GM21619 (cell line): ENCODE data around the gene RFTN1.

ENCODE experiments used
- ATAC-seq: cut with Tn5 transposase; IDR thresholded peaks from one replicate; pipeline ENCODE4 v1.9.1; 2021; ENCODE audit not compliant: unreplicated experiment

The RFTN1 gene

GRCh38 chr3:16335333-16335732, 178.2 kb downstream of the RFTN1 start:
- ATAC-seq = no peak

DNA sequence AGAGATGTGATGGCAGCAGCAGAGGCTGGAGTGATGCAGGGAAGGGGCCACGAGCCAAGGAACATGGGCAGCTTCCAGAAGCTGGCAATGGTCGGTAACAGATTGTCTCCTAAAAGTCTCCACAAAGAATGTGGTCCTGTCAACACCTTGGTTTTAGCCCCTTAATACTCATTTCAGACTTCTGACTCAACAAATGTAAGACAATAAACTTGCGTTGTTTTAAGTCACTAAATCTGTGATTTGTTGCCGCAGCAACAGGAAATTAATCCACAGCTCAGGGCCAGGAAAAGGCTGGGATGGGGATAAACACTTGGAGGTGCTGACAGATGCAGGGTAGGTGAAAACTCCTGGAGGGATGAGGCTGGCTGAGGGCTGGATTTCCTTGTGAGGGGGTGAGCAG, 178.6 kb downstream of the RFTN1 start:
- no peak for ATAC-seq

DNA sequence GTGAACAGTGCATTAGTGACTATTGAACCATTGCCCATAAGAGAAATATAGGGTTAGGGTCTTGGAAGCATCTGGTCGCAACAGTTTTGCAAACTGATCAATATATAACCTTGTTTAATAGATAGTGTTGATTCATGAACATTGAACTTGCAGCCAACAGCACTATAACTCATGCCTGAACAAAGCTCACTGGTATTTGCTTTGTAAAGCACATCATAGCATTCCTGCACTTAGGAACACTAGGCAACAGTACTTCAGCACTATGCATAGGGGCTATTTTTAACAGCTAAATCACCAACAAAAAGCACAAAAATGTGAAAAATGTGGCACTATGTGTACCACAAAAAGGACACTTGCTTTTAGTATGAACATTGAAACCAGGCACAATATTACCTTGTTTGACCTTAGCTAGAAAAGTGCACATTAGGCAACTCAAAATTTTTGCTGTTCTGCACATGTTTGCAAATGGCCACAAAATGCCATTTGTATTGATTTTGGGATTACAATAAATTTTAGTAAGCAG, 180.5 kb downstream of the RFTN1 start:
- ATAC-seq = no peak

DNA sequence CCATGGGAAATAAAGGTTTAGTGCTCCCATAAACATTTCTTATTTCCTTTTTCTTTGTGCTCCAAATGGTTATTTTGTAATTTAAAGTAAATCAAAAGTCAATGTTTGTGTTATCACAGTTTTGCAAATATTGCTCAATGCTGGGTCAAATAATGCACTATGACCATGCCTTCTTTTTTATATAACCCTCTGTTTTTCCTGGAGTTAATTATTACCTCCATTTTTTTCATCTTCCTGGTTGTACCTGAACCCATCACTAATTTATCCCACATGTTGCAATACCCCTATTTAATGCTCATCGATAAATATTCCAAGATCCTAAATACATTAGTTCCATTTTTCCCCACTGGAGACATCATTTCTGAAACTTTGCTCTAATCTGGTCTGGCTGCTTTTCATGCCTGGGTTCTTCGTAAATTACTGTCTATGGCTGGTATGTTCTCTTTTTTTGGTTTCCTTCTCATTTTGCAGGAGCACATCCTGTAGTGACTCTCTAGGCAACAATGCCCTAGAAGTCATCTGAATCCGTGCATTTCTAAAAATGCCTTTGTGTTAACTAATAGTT, 182.1 kb downstream of the RFTN1 start:
- ATAC-seq = no peak

GRCh38 chr3:16330351-16330750, 183.1 kb downstream of the RFTN1 start:
- ATAC-seq = no peak

DNA sequence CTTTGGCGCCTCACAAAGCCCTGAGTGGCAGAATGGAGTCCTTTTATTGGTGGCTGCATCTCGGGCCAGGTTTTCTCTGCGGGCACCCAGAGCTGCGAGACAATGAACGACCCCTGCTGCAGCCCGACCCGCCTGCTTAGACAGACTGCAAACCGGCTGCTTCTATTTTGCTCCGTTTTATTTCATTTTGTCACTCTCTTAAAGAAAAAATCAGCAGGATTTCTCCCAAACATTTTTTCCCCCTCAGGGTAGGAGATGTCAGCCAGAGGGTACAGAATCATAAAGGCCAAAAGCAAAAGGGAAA, 183.7 kb downstream of the RFTN1 start:
- no peak for ATAC-seq

DNA sequence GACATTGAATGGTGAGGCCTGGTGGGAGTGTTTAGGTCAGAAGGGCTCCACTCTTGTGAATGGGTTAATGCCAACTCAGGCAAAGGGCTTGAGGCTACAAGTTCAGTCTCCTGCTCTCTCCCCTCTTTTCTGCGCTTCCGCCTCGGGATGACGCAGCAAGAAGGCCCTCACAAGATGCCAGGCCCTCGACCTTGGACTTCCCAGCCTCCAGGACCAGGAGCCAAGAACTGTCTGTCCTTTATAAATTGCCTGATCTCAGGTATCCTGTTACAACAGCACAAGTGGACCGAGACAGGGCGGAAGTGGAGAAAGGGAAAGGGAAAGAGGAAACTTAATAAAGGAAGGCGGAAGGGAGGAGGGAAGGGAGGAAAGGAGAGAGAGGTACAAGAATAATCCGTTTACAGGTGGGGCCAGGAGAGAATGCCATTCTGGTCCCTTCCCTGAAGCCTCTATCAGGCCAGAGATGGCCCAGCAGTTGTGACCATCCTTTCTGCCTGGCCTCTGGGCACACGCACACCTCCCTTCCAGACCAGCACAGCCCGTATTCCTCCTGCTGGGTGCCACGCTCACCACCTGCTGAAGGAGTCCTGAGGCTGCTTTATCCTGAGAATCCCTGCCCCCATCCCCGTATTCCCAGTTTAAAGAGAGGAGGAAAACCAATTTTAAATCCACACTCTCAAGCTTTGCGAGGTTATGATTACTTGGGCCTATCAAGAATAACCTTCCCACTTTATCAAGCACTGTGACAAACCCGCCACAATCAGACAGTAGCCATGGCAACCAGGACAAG, 184.3 kb downstream of the RFTN1 start:
- no peak for ATAC-seq

DNA sequence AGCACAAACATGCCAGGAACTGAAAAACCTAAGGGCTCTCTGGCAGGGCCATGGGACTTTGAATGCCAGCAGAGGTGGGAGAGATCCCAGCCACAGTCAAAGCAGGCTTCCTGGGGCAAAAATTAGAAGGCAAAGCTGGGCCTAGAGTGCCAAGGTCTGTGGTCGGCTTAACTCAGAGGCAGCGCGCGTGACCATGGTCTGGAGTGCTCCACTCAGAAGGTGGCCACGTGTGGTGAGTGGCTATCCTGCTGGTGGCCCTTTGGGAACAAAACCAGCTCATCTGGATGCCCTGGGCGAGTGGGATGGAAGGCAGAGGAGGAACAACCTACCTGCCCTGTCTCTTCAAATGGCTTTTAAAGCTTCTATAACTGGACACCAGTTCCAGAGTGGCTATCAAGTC, 185.4 kb downstream of the RFTN1 start:
- ATAC-seq = no peak

DNA sequence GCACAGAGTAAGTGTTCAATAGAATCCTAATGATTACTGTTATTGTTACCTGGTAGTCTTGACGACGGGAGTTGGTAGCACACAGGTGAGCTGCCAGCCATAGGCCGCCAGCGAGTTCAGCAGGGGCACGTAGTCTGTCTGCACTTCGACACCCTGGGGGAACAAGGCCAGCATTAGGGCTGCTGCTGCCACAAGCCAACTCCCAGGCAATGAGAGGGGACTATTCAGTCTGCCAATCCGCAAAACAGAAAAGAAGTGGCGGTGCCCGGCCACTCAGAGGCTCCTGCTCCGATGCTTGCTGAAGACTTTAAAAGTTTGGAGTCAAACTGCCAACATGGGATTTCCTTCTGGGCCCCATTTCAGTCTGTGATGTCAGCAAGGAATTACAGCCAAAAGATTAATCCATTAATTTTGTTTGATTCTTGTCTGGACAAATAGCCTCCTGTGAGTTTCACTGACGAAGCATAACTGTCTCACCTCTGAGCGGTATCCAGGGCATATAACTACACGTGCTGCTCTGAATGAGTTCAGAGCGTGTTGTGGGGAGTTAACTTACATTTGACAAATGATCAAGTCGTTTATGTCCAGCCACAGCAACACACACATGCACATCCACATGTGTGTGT, 186.7 kb downstream of the RFTN1 start:
- ATAC-seq = no peak

- ATAC-seq = no peak
These were observed 187.6 kb downstream of the RFTN1 start for GRCh38 chr3:16325850-16326249.

DNA sequence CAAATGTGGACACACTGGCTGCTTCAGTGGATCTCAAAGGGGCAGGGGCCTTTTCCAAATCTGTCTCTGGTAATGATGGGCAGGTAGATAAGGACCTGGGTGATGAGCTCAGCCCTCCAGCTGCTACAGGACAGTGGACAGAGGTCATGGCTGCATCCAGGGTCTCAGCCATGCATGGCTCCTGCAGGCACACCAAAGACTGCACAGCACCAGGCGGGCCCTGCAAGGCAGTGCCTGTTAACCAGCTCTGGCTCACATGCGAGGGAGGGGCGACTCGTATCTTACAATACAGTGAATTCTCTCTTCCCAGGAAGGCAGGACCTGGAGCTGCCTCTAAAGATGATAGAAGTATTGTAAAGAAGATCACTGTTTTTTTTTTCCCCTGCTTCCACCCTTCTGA, 189.8 kb downstream of the RFTN1 start:
- ATAC-seq = no peak

DNA sequence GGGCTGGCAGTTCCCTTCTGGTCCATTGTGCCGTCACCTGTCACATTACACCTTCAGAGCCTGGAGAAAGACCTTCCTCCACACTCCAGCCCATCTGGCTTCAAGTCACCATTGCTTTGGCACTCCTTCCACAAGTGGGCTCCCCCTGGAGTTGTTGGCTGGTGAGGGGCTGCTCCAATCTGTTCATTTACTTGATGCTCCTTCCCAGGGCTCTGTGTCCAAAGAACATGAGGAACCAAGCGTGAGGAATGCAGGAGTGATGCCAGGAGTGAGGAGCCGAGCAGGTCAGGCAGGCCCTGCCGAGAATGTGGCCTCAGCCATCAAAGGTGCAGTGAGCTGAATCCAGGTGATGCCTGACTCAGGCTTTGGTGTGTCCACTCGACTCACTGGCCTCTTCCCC, 191.3 kb downstream of the RFTN1 start:
- no peak for ATAC-seq

DNA sequence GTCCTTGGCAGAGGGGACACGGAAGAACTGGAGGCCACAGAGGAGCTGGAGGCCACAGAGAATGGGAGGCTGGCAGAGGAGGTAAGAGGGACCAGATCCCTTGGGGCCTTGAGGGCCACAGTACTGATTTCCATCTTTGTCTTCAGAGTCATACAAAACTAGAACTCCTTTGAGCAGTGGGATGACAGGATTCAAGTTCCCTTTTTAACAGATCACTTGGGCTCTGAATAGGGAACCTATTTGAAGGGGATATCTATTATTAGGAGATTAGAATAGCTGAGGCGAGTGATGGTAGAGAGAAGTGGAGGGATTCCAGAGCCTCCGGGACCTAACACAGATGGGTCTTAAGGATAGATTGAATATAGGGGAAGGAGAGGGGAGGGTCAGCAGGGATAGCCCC, 192.8 kb downstream of the RFTN1 start:
- no peak for ATAC-seq

DNA sequence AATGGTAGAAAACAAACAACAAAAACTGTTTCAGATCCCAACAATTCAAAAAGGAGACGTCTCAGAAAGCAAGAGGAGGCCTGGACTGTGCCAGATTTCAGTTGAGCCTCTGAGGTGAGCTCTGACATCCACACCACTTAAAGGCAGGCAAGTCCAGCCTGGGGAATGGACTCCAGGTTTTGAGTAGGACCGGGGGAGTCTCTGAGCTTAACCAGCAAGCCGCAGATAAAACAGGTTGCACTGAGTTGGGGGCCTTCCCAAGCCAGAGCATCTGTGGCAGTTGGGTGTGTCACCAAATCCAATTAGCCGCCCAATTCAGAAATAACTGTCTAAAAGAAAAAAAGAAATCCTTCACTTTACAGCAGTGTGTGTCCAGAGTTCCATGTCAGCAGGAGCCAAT, 193.8 kb downstream of the RFTN1 start:
- no peak for ATAC-seq

DNA sequence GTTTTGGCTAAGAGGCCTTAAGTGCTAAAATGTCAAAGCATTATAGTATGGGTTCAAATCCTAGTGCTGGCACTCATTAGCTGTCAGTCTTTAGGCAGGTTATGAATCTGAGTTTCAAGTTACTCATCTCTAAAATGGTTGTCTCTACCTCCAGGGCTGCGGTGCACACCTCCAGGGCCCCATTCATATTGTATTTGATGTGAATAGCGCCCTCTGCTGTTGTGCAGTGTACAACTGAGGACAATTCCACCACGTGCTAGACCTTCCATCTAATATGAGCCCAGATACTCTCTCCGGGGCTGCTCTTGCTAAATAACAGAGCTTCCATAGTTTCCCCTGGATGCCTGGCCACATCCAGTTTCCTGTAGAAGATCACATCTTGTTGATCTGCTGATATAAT, 194.2 kb downstream of the RFTN1 start:
- no peak for ATAC-seq

DNA sequence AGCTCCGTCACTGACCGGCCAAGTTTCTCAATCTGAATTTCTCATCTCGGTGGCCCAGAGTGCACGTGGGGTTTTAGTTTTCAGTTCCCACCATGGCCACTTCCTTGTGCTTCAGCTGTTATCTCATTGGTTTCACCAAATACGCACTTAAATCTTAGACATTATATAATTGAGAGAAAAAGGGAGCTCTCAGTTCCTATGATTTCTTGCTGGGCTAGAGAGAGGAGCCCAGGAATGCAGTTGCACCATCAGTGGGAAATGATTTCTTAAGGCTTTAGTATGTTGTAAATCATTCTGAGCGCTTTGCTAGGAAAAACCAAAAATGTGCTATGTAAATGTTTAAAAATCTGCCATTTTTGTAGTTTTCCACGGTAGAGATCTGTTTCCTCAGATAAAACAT, 195.3 kb downstream of the RFTN1 start:
- ATAC-seq = no peak

DNA sequence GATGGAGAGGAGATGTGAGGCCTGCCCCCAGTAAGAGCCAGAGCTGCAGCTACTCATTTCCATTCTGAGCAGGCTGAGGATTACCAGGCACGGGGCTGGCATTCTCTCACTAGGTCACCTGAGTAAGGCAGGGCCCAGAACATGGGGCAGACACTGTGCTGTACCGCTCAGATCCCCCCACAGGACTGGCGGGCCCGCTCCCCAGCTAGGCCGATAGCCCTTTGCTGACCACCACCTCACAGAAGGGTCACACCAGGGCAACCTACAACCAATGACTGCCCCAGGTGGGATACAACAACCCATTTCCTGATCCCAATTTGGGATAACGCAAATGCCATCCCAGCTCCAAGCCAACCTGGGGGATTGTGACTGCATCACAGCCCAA, 195.9 kb downstream of the RFTN1 start:
- no peak for ATAC-seq

- ATAC-seq = no peak
These were observed 196.5 kb downstream of the RFTN1 start for GRCh38 chr3:16316847-16317560.

- no peak for ATAC-seq
These were observed 197.1 kb downstream of the RFTN1 start for GRCh38 chr3:16316396-16316795.

GRCh38 chr3:16315623-16316022, 197.9 kb downstream of the RFTN1 start:
- no peak for ATAC-seq

GRCh38 chr3:16313886-16314645, 199.4 kb downstream of the RFTN1 start:
- no peak for ATAC-seq
